Glomerular visceral epithelial cell (primary cell): ENCODE results near the gene NCOA4.
"Not testable (repeated sequence)": the region's sequence is repeated elsewhere in the genome, so short reads cannot be mapped to it uniquely, and the experiment has no call there.

Experiments
- DNase-seq: peaks from one replicate; pipeline ENCODE4 v3.0.0-alpha.2; 2016; ENCODE audit errors: extremely low spot score

Gene NCOA4

GRCh38 chr10:45983538-45984186 is 46.8 kb downstream of the NCOA4 start:
- peak; percentile 55 for DNase-seq

- DNase-seq, result not testable (repeated sequence)
These were observed 49.1 kb downstream of the NCOA4 start for GRCh38 chr10:45981367-45981766.

- DNase-seq, result not testable (repeated sequence)
These were observed 51.9 kb downstream of the NCOA4 start for GRCh38 chr10:45978554-45978953.

- not testable (repeated sequence) for DNase-seq
These were observed 56.4 kb downstream of the NCOA4 start for GRCh38 chr10:45974041-45974440.

GRCh38 chr10:45972813-45973169 is 57.6 kb downstream of the NCOA4 start:
- DNase-seq, result not testable (repeated sequence)

- peak; percentile 80 for DNase-seq
These were observed 58.2 kb downstream of the NCOA4 start, which contains the start of gene TIMM23 for GRCh38 chr10:45972106-45972812. Gene TIMM23 (plus strand): TSS chr10:45972489. CDS start chr10:45972625, 136 bp downstream.

- DNase-seq, result peak; percentile 6
These were observed 58.7 kb downstream of the NCOA4 start for GRCh38 chr10:45971742-45972105.

GRCh38 chr10:45971019-45971418 is 59.4 kb downstream of the NCOA4 start:
- DNase-seq, result not testable (repeated sequence)

- not testable (repeated sequence) for DNase-seq
These were observed 67.6 kb downstream of the NCOA4 start for GRCh38 chr10:45962686-45963452.

- DNase-seq, result not testable (repeated sequence)
These were observed 72.5 kb downstream of the NCOA4 start for GRCh38 chr10:45957928-45958327.

GRCh38 chr10:45956634-45957033 is 73.8 kb downstream of the NCOA4 start:
- not testable (repeated sequence) for DNase-seq
